Esophagus muscularis mucosa (tissue), 4 donors: ENCODE measurements around the gene PRR12. TPM values are rescaled to one million over a fixed set of nuclear protein-coding genes. Genes with fewer than 3 reads are reported as not detected.
A peak's percentile ranks its signal among the peaks of the same experiment; 100 is the strongest.

ENCODE experiments used
- DNase-seq: peaks from one replicate; pipeline ENCODE4 v3.0.0-alpha.2; 2017; ENCODE audit errors: extremely low spot score
- H3K27ac ChIP-seq, 4 donors: fragments of 200-600 bp; sonication (generic); replicated peaks in 1 of 4; 1 replicate in 3 of 4; 2 replicates in 1 of 4; pipeline ENCODE4 v1.5.1; 2016 to 2019; ENCODE audit warnings: mild to moderate bottlenecking in 1 of 4
- H3K27me3 ChIP-seq, 4 donors: fragments of 200-600 bp; sonication (generic); one replicate each; pipeline versions ENCODE4 v1.5.1 to v1.6.0; 2016 to 2019
- H3K36me3 ChIP-seq, 4 donors: fragments of 200-600 bp; sonication (generic); one replicate each; pipeline ENCODE4 v1.5.1; 2016 to 2019
- H3K4me1 ChIP-seq, 4 donors: fragments of 200-600 bp; sonication (generic); one replicate each; pipeline ENCODE4 v1.5.1; 2016 to 2019
- H3K4me3 ChIP-seq, 4 donors: fragments of 200-600 bp; sonication (generic); 1 replicate in 2 of 4; 2 replicates in 2 of 4; pipeline ENCODE4 v1.5.1; 2016 to 2019; ENCODE audit warnings: mild to moderate bottlenecking in 4 of 4, moderate library complexity in 1 of 4
- H3K9me3 ChIP-seq, 4 donors: fragments of 200-600 bp; sonication (generic); 1 replicate in 3 of 4; 2 replicates in 1 of 4; pipeline ENCODE4 v1.5.1; 2016 to 2019
- EP300 ChIP-seq: sonication (generic); formaldehyde crosslinking; IDR thresholded peaks from one replicate; pipeline ENCODE4 v1.6.1; 2017; ENCODE audit warnings: antibody characterized with exemption
- POLR2A ChIP-seq: fragments of 450-650 bp; IDR thresholded peaks from one replicate; pipeline ENCODE4 v1.6.1; 2017; ENCODE audit warnings: antibody characterized with exemption, moderate library complexity, mild to moderate bottlenecking, low read depth
- POLR2AphosphoS5 ChIP-seq, 2 donors: sonication (generic); formaldehyde crosslinking; IDR thresholded peaks; one replicate each; pipeline ENCODE4 v1.6.1; 2017; ENCODE audit warnings: antibody characterized with exemption in 2 of 2
- WGBS: methylation state at CpG from one replicate; pipeline ENCODE4 v1.1.5; 2018; 5-methylcytosine and 5-hydroxymethylcytosine counted together
- intact Hi-C: fragments of 100-400 bp; cut with DNase I; formaldehyde crosslinking; loops from one replicate; pipeline ENCODE4 v1.15.1; 2023
- total RNA-seq, 4 donors: library from RNA; depleted of rRNA; stranded (reverse); fragments of >200 nt; gene quantifications; one replicate each; pipeline versions ENCODE4 v1.1.0 to v1.2.1, GENCODE V29; 2016
- TF ChIP-seq, protein P1 (sequence below), 3 experiments: fragments of 200-600 bp in 2 of 3; fragments of 450-650 bp in 1 of 3; sonication (generic) in 2 of 3; IDR thresholded peaks; one replicate each; pipeline ENCODE4 v1.5.1; 2017 to 2019; ENCODE audit warnings: antibody characterized with exemption in 3 of 3, mild to moderate bottlenecking in 2 of 3, moderate library complexity in 1 of 3

Gene PRR12
- total RNA-seq, 4 donors from 2014 or later, result 9.4 to 29.1 (median 16.3) TPM

DNA sequence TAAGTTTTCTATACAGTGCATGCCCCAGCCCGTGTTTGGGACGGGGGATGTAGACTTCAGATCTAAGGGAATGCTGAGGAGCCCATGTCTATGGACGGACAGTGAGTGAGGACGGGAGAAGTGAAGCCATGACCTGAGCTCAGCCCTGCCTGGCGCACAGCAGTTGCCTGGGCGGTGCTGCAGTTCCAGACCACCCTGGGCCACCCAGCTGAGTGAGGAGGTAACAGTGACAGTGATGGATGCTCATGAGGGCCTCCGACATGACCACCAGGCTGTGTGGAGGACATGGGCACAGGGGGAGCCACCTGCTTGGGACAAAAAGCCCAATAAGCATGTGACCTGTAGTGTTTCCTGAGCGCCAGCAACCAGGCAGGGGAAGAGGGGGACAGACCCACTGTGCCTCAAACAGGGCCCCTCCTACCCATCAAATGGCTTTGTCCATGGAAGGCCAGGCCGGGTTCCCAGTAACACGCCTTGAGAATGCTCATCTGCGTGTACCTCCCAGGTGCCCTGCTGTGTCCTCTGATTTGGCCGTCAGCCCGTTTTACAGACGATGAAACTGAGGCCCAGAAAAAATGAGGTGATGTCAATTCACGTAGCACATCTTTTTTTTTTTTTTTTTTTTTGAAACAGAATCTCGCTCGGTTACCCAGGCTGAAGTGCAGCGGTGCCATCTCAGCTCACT lies 33.2 kb upstream of the PRR12 start:
- 92% methylated on average over 16 of the region's 18 CpGs for WGBS
- intact Hi-C loops, result no loop called here
- Histone ChIP-seq H3K27ac (no peak overlapping the region), H3K9me3 (no peaks in the 10 kb centered on the region), H3K27me3 (no peaks in the 10 kb centered on the region), H3K4me3 (no peak overlapping the region), H3K4me1 (peaks cover 10 to 35% (median 29%) of the 10 kb centered on the region in 4 donors), H3K36me3 (peaks cover 27 to 73% (median 59%) of the 10 kb centered on the region in 4 donors)
- TF ChIP-seq EP300, result no peak
- TF ChIP-seq POLR2A, result no peak
- TF ChIP-seq POLR2AphosphoS5 (IDR thresholded peaks at IDR 0.05), result no peak
- TF ChIP-seq, protein P1, sequence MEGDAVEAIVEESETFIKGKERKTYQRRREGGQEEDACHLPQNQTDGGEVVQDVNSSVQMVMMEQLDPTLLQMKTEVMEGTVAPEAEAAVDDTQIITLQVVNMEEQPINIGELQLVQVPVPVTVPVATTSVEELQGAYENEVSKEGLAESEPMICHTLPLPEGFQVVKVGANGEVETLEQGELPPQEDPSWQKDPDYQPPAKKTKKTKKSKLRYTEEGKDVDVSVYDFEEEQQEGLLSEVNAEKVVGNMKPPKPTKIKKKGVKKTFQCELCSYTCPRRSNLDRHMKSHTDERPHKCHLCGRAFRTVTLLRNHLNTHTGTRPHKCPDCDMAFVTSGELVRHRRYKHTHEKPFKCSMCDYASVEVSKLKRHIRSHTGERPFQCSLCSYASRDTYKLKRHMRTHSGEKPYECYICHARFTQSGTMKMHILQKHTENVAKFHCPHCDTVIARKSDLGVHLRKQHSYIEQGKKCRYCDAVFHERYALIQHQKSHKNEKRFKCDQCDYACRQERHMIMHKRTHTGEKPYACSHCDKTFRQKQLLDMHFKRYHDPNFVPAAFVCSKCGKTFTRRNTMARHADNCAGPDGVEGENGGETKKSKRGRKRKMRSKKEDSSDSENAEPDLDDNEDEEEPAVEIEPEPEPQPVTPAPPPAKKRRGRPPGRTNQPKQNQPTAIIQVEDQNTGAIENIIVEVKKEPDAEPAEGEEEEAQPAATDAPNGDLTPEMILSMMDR (IDR thresholded peaks at IDR 0.05), result no peak
- no peak for DNase-seq

DNA sequence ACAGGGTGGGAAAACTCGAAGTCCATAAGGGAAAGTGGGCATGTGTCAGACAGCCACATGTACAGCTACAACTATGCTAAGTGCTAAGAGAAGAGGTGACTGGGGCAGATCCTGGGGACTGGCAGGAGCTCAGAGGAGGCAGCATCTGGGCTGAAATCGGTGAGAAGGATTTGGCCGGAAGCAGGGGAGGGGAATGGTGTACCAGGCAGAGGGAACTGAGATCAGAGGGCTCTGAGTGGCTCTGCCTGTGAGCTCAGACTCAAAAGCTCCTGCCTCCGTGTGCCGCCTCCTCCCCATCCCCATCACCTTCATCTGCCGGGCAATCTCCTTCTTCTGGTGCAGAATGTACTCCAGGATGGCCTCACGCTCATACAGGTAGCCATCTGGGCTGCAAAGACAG lies 32.4 kb upstream of the PRR12 start:
- intact Hi-C loops, result no loop called here
- 86% methylated on average over 7 of the region's 7 CpGs for WGBS
- Histone ChIP-seq H3K4me1 (peaks cover 10 to 35% (median 29%) of the 10 kb centered on the region in 4 donors), H3K27me3 (no peaks in the 10 kb centered on the region), H3K36me3 (peaks cover 27 to 73% (median 59%) of the 10 kb centered on the region in 4 donors), H3K4me3 (no peak overlapping the region), H3K27ac (no peak overlapping the region), H3K9me3 (no peaks in the 10 kb centered on the region)
- no peak for DNase-seq
- TF ChIP-seq, protein P1 (IDR thresholded peaks at IDR 0.05), result no peak
- TF ChIP-seq POLR2A (no peak), POLR2AphosphoS5 (IDR thresholded peaks at IDR 0.05) (no peak), EP300 (no peak)

DNA sequence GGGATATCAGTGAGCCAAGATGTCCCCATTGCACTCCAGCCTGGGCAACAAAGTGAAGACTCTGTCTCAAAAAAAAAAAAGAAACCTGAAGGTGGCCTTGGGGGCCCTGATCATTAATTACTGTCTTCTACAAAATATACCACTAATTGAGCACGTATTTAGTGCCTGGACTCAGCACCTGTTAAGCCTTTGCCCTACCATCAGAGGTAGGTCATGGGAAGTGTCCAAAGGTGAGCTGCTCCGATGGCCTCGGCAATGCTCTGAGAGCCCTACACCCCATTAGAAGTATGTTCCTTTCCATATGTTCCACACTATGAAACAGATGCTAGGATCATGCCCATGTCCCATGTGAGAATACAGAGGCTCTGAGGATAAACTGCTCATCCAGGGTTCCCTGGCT lies 31.5 kb upstream of the PRR12 start:
- H3K36me3 ChIP-seq, result peaks cover 27 to 65% (median 56%) of the 10 kb centered on the region in 4 donors
- no peaks in the 10 kb centered on the region for H3K27me3 ChIP-seq
- no peak overlapping the region for H3K27ac ChIP-seq
- peaks cover 8 to 37% (median 27%) of the 10 kb centered on the region in 4 donors for H3K4me1 ChIP-seq
- intact Hi-C loops, result no loop called here
- 93% methylated on average over 3 of the region's 3 CpGs for WGBS
- DNase-seq, result no peak
- no peak overlapping the region for H3K4me3 ChIP-seq
- TF ChIP-seq POLR2AphosphoS5 (IDR thresholded peaks at IDR 0.05) (no peak), POLR2A (no peak), EP300 (no peak)
- TF ChIP-seq, protein P1 (IDR thresholded peaks at IDR 0.05), result no peak
- no peaks in the 10 kb centered on the region for H3K9me3 ChIP-seq

DNA sequence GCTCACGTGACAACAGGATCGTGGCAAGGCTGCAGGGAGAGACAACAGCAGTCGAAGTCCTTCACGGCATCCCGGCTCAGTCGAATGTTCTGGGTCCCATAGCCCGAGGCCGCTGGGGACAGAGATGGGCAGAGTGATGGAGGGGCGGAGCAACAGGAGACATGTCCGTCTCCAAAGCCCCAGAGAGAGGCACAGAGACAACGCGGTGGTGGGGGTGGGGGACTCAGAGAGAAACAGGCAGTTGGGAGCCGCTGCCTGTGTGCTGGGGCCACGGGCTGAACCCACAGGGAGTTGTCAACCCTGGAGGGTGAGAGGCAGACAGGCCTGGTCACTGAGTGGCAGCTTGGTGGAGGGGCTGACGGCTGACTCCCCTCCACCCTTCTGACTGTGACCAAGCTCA lies 31.1 kb upstream of the PRR12 start:
- H3K36me3 ChIP-seq, result peaks cover 27 to 61% (median 52%) of the 10 kb centered on the region in 4 donors

More for the DNA sequence above, 31.1 kb upstream of the PRR12 start:
- Histone ChIP-seq H3K9me3 (no peaks in the 10 kb centered on the region), H3K4me1 (peaks cover 8 to 38% (median 29%) of the 10 kb centered on the region in 4 donors), H3K27ac (peak overlapping the region in 1 of 4 donors; percentile 33), H3K27me3 (no peaks in the 10 kb centered on the region), H3K4me3 (no peak overlapping the region)
- intact Hi-C loops, result loop anchor here (10.0 kb wide), 1 partner anchor 165 kb away; no protein-coding TSS in a partner anchor
- TF ChIP-seq POLR2A (no peak), POLR2AphosphoS5 (IDR thresholded peaks at IDR 0.05) (no peak), EP300 (no peak)
- TF ChIP-seq, protein P1 (IDR thresholded peaks at IDR 0.05), result no peak
- DNase-seq, result no peak
- 80% methylated on average over 13 of the region's 15 CpGs for WGBS
